HUES6 (cell line): Measurements from ENCODE around the gene BHLHA15.

ENCODE experiments used
- H3K27ac ChIP-seq: 2 replicates; pipeline ENCODE4 v1.7.0; 2013; ENCODE audit warnings: low read depth, mild to moderate bottlenecking, low read length, inconsistent platforms
- H3K27me3 ChIP-seq: 2 replicates; pipeline ENCODE4 v1.6.1; 2013; ENCODE audit warnings: low read length; ENCODE audit not compliant: control insufficient read depth, insufficient read depth
- H3K36me3 ChIP-seq: 2 replicates; pipeline ENCODE4 v1.6.1; 2013; ENCODE audit warnings: low read length; ENCODE audit not compliant: control insufficient read depth, insufficient read depth
- H3K4me1 ChIP-seq: 2 replicates; pipeline ENCODE4 v1.6.1; 2013; ENCODE audit warnings: low read length; ENCODE audit not compliant: control insufficient read depth, insufficient read depth
- H3K4me3 ChIP-seq: 2 replicates; pipeline ENCODE4 v1.5.1; 2013; ENCODE audit warnings: low read depth, low read length
- H3K9ac ChIP-seq: one replicate; pipeline ENCODE4 v1.6.1; 2013; ENCODE audit warnings: mild to moderate bottlenecking, low read length
- H3K9me3 ChIP-seq: 2 replicates; pipeline ENCODE4 v1.6.1; 2013; ENCODE audit warnings: low read depth, low read length; ENCODE audit not compliant: control insufficient read depth, insufficient read depth

The BHLHA15 gene

GRCh38 chr7:98254516-98254915 is 43.3 kb downstream of the BHLHA15 start:
- no peak overlapping the region for H3K27ac ChIP-seq

GRCh38 chr7:98254951-98255610 is 43.8 kb downstream of the BHLHA15 start:
- Histone ChIP-seq H3K9me3 (no peaks in the 10 kb centered on the region), H3K27me3 (no peaks in the 10 kb centered on the region), H3K36me3 (peaks cover 7% of the 10 kb centered on the region), H3K4me3 (no peak overlapping the region), H3K27ac (no peak overlapping the region), H3K4me1 (peaks cover 10% of the 10 kb centered on the region), H3K9ac (no peak overlapping the region)

More at GRCh38 chr7:98254516-98254915, 43.3 kb downstream of the BHLHA15 start:
- no peaks in the 10 kb centered on the region for H3K27me3 ChIP-seq
- no peaks in the 10 kb centered on the region for H3K9me3 ChIP-seq
- no peak overlapping the region for H3K9ac ChIP-seq
- peaks cover 7% of the 10 kb centered on the region for H3K36me3 ChIP-seq
- H3K4me1 ChIP-seq: peaks cover 10% of the 10 kb centered on the region
- no peak overlapping the region for H3K4me3 ChIP-seq

GRCh38 chr7:98256431-98256830 is 45.2 kb downstream of the BHLHA15 start:
- 0 out of 2 replicates have a peak, but pooled peaks cover under 1% of the 10 kb centered on the region for H3K4me1 ChIP-seq

GRCh38 chr7:98257701-98258100 is 46.5 kb downstream of the BHLHA15 start:
- Histone ChIP-seq H3K27me3 (no peaks in the 10 kb centered on the region), H3K9ac (no peak overlapping the region), H3K9me3 (peaks cover 8% of the 10 kb centered on the region; the same call in 1 of the 2 replicates), H3K4me3 (no peak overlapping the region), H3K36me3 (peaks cover 7% of the 10 kb centered on the region), H3K27ac (no peak overlapping the region), H3K4me1 (no peaks in the 10 kb centered on the region)

More at GRCh38 chr7:98256431-98256830, 45.2 kb downstream of the BHLHA15 start:
- Histone ChIP-seq H3K9ac (no peak overlapping the region), H3K27me3 (no peaks in the 10 kb centered on the region), H3K27ac (no peak overlapping the region), H3K9me3 (0 out of 2 replicates have a peak, but pooled peaks cover 3% of the 10 kb centered on the region), H3K36me3 (peaks cover 7% of the 10 kb centered on the region), H3K4me3 (no peak overlapping the region)
